Astrocyte (in vitro differentiated cells and primary cell): Measurements from ENCODE around the gene ETS1.

Source experiments
- EZH2 ChIP-seq: IDR thresholded peaks from 2 replicates; pipeline ENCODE4 v1.6.1; 2012; ENCODE audit warnings: mild to moderate bottlenecking, low read length, inconsistent platforms; ENCODE audit not compliant: insufficient read depth
- TF ChIP-seq, protein P1 (sequence below): IDR thresholded peaks from 2 replicates; pipeline ENCODE4 v1.5.1; 2011; ENCODE audit warnings: low read depth, mild to moderate bottlenecking, inconsistent platforms, low read length, moderate library complexity; ENCODE audit not compliant: insufficient read depth

DNA sequence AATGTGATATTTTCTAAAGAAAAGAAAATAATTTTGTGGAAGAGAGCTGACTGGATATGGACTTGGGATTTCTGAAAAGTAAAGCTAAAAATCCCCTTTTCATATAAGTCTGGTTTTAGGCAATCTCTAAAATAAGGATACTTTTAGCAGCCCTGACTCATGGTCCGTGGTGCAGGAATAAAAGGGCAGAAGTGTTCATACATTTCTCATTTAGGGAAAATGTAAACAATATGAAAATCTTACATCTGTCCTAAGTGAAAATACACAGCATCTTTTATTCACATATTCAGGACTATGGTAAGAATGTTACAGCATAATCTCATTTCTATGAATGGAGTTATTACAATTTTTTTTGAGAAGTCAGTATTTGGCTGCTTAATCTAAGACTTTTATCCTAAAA is 735 bp upstream of the ETS1 start:
- TF ChIP-seq, protein P1, sequence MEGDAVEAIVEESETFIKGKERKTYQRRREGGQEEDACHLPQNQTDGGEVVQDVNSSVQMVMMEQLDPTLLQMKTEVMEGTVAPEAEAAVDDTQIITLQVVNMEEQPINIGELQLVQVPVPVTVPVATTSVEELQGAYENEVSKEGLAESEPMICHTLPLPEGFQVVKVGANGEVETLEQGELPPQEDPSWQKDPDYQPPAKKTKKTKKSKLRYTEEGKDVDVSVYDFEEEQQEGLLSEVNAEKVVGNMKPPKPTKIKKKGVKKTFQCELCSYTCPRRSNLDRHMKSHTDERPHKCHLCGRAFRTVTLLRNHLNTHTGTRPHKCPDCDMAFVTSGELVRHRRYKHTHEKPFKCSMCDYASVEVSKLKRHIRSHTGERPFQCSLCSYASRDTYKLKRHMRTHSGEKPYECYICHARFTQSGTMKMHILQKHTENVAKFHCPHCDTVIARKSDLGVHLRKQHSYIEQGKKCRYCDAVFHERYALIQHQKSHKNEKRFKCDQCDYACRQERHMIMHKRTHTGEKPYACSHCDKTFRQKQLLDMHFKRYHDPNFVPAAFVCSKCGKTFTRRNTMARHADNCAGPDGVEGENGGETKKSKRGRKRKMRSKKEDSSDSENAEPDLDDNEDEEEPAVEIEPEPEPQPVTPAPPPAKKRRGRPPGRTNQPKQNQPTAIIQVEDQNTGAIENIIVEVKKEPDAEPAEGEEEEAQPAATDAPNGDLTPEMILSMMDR = no peak
- TF ChIP-seq EZH2 = no peak
